ENCODE data around the gene JSRP1. TPM values are rescaled to one million over a fixed set of nuclear protein-coding genes. Genes with fewer than 3 reads are reported as not detected.

Gene JSRP1
- total and polyA plus RNA-seq, 2 experiments from 2014 or later: 2.4 to 3.1 TPM

GRCh38 chr19:2244125-2244411 lies 12.1 kb downstream of the JSRP1 start:
- Histone ChIP-seq H2AFZ (no peak overlapping the region), H3K4me1 (ENCODE audit: insufficient read depth) (peaks cover 17% of the 10 kb centered on the region), H3K4me3 (no peak overlapping the region), H3K36me3 (ENCODE audit: insufficient read depth) (peaks cover 13% of the 10 kb centered on the region), H3K9me2 (ENCODE audit: insufficient read depth) (no peaks in the 10 kb centered on the region), H3K27me3 (ENCODE audit: insufficient read depth) (no peaks in the 10 kb centered on the region), H3K4me2 (no peak overlapping the region), H3K27ac (ENCODE audit: low read depth) (no peak overlapping the region), H3K79me2 (replicated peaks; ENCODE audit: insufficient read depth) (peaks cover 48% of the 10 kb centered on the region), H4K20me1 (replicated peaks; ENCODE audit: insufficient read depth) (peaks cover 36% of the 10 kb centered on the region), H3F3A (replicated peaks; ENCODE audit: low read depth) (0 out of 2 replicates have a peak, but pooled peaks cover 8% of the 10 kb centered on the region)
- no peak for ATAC-seq
- peaks cover 2% of the 10 kb centered on the region for H3K27me3 Mint-ChIP-seq (ENCODE audit: insufficient read depth, low read depth, poor library complexity)
- peaks cover 54% of the 10 kb centered on the region for H3K36me3 Mint-ChIP-seq (ENCODE audit: low read depth)
- TF ChIP-seq CREB1 (CRISPR knock-in tag; IDR thresholded peaks at IDR 0.05; ENCODE audit: low read depth) (no peak), EZH2phosphoT487 (IDR thresholded peaks at IDR 0.05; ENCODE audit: unreplicated experiment) (no peak), NANOG (IDR thresholded peaks at IDR 0.05; ENCODE audit: borderline replicate concordance) (no peak), ZNF331 (CRISPR knock-in tag; IDR thresholded peaks at IDR 0.05; ENCODE audit: low read depth) (no peak), REST (IDR thresholded peaks at IDR 0.05; ENCODE audit: unreplicated experiment) (no peak), EZH2 (IDR thresholded peaks at IDR 0.05; ENCODE audit: low read depth, unreplicated experiment) (no peak), POLR2AphosphoS5 (IDR thresholded peaks at IDR 0.05; ENCODE audit: low read depth) (no peak)
- TF ChIP-seq, protein P1, sequence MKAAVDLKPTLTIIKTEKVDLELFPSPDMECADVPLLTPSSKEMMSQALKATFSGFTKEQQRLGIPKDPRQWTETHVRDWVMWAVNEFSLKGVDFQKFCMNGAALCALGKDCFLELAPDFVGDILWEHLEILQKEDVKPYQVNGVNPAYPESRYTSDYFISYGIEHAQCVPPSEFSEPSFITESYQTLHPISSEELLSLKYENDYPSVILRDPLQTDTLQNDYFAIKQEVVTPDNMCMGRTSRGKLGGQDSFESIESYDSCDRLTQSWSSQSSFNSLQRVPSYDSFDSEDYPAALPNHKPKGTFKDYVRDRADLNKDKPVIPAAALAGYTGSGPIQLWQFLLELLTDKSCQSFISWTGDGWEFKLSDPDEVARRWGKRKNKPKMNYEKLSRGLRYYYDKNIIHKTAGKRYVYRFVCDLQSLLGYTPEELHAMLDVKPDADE (IDR thresholded peaks at IDR 0.05): no peak
- TF ChIP-seq, protein P2, sequence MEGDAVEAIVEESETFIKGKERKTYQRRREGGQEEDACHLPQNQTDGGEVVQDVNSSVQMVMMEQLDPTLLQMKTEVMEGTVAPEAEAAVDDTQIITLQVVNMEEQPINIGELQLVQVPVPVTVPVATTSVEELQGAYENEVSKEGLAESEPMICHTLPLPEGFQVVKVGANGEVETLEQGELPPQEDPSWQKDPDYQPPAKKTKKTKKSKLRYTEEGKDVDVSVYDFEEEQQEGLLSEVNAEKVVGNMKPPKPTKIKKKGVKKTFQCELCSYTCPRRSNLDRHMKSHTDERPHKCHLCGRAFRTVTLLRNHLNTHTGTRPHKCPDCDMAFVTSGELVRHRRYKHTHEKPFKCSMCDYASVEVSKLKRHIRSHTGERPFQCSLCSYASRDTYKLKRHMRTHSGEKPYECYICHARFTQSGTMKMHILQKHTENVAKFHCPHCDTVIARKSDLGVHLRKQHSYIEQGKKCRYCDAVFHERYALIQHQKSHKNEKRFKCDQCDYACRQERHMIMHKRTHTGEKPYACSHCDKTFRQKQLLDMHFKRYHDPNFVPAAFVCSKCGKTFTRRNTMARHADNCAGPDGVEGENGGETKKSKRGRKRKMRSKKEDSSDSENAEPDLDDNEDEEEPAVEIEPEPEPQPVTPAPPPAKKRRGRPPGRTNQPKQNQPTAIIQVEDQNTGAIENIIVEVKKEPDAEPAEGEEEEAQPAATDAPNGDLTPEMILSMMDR (conservative IDR thresholded peaks at IDR 0.05; ENCODE audit: low read depth in 2 of 2): no peak
- H3K4me3 Mint-ChIP-seq: no peak overlapping the region
- peaks cover 23% of the 10 kb centered on the region for H3K4me1 Mint-ChIP-seq
- H3K9me3 Mint-ChIP-seq: no peaks in the 10 kb centered on the region
- DNase-seq (ENCODE audit: low spot score): no peak
- no peak overlapping the region for H3K27ac Mint-ChIP-seq

All from GM23338 (cell line).